Stimulated activated CD4-positive, alpha-beta T cell treated with anti-CD3 and anti-CD28 coated beads, Interleukin-4, amount 100 ng/mL, for 48 hours (primary cell): ENCODE measurements around the gene FAM168A.
"Not testable (repeated sequence)": the region's sequence is repeated elsewhere in the genome, so short reads cannot be mapped to it uniquely, and the experiment has no call there.

Experiments
- DNase-seq, 2 donors: peaks; one replicate each; pipeline ENCODE4 v3.0.0-alpha.2; 2020; ENCODE audit warnings: low read depth in 2 of 2

Gene FAM168A

GRCh38 chr11:73469401-73469800 lies 128.5 kb downstream of the FAM168A start:
- no peak for DNase-seq

GRCh38 chr11:73468590-73469161 lies 129.2 kb downstream of the FAM168A start:
- no peak for DNase-seq

GRCh38 chr11:73467505-73467904 lies 130.4 kb downstream of the FAM168A start:
- DNase-seq: no peak

GRCh38 chr11:73466643-73467042 lies 131.3 kb downstream of the FAM168A start:
- DNase-seq: no peak

- DNase-seq: no peak
These were observed 132.0 kb downstream of the FAM168A start for GRCh38 chr11:73465871-73466270.

GRCh38 chr11:73465023-73465675 lies 132.8 kb downstream of the FAM168A start:
- DNase-seq: no peak

GRCh38 chr11:73464347-73464746 lies 133.6 kb downstream of the FAM168A start:
- no peak for DNase-seq

GRCh38 chr11:73463359-73463758 lies 134.6 kb downstream of the FAM168A start:
- no peak for DNase-seq

- no peak for DNase-seq
These were observed 135.9 kb downstream of the FAM168A start for GRCh38 chr11:73461964-73462363.

GRCh38 chr11:73461335-73461840 lies 136.5 kb downstream of the FAM168A start:
- no peak for DNase-seq

- DNase-seq: no peak
These were observed 139.7 kb downstream of the FAM168A start for GRCh38 chr11:73458201-73458600.

GRCh38 chr11:73454987-73455386 lies 142.9 kb downstream of the FAM168A start:
- no peak for DNase-seq

- no peak for DNase-seq
These were observed 144.3 kb downstream of the FAM168A start for GRCh38 chr11:73453562-73453961.

GRCh38 chr11:73452726-73453125 lies 145.2 kb downstream of the FAM168A start:
- no peak for DNase-seq

- no peak for DNase-seq
These were observed 146.0 kb downstream of the FAM168A start for GRCh38 chr11:73451896-73452295.

- DNase-seq: no peak
These were observed 151.1 kb downstream of the FAM168A start for GRCh38 chr11:73446766-73447165.

- no peak for DNase-seq
These were observed 151.9 kb downstream of the FAM168A start for GRCh38 chr11:73445980-73446379.

GRCh38 chr11:73439002-73439843 lies 158.7 kb downstream of the FAM168A start:
- no peak for DNase-seq

GRCh38 chr11:73436859-73437258 lies 161.1 kb downstream of the FAM168A start:
- not testable (repeated sequence) for DNase-seq

- no peak for DNase-seq
These were observed 166.5 kb downstream of the FAM168A start for GRCh38 chr11:73431396-73431795.

GRCh38 chr11:73430326-73430725 lies 167.6 kb downstream of the FAM168A start:
- DNase-seq: no peak

- no peak for DNase-seq
These were observed 168.7 kb downstream of the FAM168A start for GRCh38 chr11:73429121-73429750.
